ENCODE measurements around the gene HEPACAM2.

DNA sequence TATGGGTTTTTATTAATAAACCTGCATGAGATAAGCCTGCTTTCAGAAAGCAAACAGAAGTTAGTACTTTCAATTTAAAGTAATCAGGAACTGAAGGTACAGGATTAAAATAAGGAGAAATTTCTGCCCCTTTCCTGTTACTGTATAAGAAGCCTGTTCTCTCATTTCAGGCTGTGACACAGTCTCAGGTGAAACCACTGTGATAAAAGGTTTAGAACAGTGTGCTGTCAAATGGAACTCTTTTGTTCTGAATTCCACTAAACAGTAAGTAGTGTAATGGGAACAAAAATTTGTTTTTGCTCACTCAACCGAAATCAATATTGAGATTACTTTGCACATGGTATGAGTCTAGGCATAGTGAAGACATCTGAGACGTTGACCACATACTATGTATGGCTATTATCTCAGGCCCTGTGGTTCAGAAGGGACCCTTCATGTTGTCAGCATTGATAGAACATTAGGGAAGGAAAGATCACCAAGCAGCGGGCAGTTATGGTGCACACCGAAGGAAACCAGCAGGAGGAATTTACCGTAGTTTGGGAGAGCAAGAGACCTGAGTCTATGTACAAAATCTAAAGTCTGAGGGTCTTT, 14.9 kb downstream of the HEPACAM2 start:
- TF ChIP-seq, protein P1, sequence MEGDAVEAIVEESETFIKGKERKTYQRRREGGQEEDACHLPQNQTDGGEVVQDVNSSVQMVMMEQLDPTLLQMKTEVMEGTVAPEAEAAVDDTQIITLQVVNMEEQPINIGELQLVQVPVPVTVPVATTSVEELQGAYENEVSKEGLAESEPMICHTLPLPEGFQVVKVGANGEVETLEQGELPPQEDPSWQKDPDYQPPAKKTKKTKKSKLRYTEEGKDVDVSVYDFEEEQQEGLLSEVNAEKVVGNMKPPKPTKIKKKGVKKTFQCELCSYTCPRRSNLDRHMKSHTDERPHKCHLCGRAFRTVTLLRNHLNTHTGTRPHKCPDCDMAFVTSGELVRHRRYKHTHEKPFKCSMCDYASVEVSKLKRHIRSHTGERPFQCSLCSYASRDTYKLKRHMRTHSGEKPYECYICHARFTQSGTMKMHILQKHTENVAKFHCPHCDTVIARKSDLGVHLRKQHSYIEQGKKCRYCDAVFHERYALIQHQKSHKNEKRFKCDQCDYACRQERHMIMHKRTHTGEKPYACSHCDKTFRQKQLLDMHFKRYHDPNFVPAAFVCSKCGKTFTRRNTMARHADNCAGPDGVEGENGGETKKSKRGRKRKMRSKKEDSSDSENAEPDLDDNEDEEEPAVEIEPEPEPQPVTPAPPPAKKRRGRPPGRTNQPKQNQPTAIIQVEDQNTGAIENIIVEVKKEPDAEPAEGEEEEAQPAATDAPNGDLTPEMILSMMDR (IDR thresholded peaks at IDR 0.05), result no peak
- TF ChIP-seq POLR2A (IDR thresholded peaks at IDR 0.05), result no peak
